ENCODE results near the gene BMERB1.

Gene BMERB1

DNA sequence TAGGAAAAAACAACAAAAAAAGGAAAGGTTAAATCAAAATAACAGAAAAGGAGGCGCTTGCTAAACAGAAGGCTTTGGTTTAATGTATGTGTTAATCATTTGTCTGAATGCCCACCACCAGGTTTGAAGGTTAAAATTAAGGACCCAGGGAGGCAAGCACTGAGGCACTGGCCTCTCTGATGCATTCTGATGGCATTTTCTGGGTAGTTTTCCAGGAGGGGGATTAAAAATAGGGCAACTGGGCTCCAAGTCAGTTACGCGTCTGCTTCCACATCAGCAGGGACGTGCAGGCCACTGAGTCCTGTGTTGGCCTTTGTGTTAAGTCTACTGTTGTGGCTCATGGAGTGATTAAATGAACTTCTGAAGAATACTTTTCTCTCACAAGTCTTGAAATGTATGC, 181.6 kb downstream of the BMERB1 start:
- intact Hi-C loops (cut with DNase I; ENCODE audit: low total_unique reads): no loop called here
- peaks cover 79 to 98% (median 87%) of the 10 kb centered on the region in 3 donors for H3K36me3 ChIP-seq
- TF ChIP-seq, protein P1, sequence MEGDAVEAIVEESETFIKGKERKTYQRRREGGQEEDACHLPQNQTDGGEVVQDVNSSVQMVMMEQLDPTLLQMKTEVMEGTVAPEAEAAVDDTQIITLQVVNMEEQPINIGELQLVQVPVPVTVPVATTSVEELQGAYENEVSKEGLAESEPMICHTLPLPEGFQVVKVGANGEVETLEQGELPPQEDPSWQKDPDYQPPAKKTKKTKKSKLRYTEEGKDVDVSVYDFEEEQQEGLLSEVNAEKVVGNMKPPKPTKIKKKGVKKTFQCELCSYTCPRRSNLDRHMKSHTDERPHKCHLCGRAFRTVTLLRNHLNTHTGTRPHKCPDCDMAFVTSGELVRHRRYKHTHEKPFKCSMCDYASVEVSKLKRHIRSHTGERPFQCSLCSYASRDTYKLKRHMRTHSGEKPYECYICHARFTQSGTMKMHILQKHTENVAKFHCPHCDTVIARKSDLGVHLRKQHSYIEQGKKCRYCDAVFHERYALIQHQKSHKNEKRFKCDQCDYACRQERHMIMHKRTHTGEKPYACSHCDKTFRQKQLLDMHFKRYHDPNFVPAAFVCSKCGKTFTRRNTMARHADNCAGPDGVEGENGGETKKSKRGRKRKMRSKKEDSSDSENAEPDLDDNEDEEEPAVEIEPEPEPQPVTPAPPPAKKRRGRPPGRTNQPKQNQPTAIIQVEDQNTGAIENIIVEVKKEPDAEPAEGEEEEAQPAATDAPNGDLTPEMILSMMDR (IDR thresholded peaks at IDR 0.05): no peak

DNA sequence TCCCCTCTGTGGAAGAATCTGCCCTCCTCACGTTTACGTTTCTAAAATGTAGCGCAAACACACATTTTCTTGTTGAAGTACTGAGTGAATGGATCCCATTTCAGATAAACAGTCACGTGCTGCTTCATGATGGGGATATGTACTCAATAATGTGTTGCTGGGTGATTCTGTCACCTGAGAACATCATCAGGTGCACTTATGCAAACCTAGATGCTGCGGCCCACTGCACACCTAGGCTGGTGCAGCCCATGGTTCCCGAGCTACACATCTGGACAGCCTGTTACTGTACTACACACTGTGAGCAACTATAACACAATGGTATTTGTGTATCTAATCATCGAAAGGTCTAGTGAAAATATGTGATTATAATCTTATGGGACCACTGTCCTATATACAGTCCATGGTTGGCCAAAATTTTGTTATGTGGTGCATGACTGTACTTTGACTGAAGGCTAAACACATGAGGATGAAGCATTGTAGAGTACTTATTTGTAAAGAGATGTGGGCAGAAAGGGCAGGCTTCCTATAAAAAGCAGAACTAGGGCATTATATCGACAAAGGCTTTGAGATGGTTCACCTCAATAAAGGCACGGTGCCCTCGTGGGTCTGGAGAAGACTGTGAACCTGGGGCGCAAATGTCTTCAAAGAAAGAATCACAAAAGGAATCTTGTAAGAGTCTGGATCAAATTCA, 182.2 kb downstream of the BMERB1 start:
- intact Hi-C loops (cut with DNase I; ENCODE audit: low total_unique reads): no loop called here
- TF ChIP-seq, protein P1 (IDR thresholded peaks at IDR 0.05): no peak
- no peak overlapping the region for H3K4me3 ChIP-seq
- H3K27ac ChIP-seq: no peak overlapping the region
- peaks cover 0 to 13% (median 0%) of the 10 kb centered on the region in 4 donors for H3K4me1 ChIP-seq
- DNase-seq: no peak
- H3K9me3 ChIP-seq: no peaks in the 10 kb centered on the region
- H3K36me3 ChIP-seq: peaks cover 73 to 98% (median 89%) of the 10 kb centered on the region in 3 donors
- no peaks in the 10 kb centered on the region for H3K27me3 ChIP-seq

More for the DNA sequence above, 181.6 kb downstream of the BMERB1 start:
- Histone ChIP-seq H3K4me1 (peaks cover 0 to 7% (median 0%) of the 10 kb centered on the region in 4 donors), H3K27ac (no peak overlapping the region), H3K9me3 (no peaks in the 10 kb centered on the region), H3K4me3 (no peak overlapping the region), H3K27me3 (no peaks in the 10 kb centered on the region)
- no peak for DNase-seq

- no peaks in the 10 kb centered on the region for H3K9me3 ChIP-seq
- intact Hi-C loops (cut with DNase I; ENCODE audit: low total_unique reads): no loop called here
- H3K27me3 ChIP-seq: no peaks in the 10 kb centered on the region
- H3K27ac ChIP-seq: no peak overlapping the region
- no peak for DNase-seq
- TF ChIP-seq, protein P1 (IDR thresholded peaks at IDR 0.05): no peak
- H3K4me1 ChIP-seq: peaks cover 0 to 16% (median 0%) of the 10 kb centered on the region in 4 donors
- H3K36me3 ChIP-seq: peaks cover 67 to 98% (median 89%) of the 10 kb centered on the region in 3 donors
- H3K4me3 ChIP-seq: no peak overlapping the region
Measured at GRCh38 chr16:15617901-15618300, 183.5 kb downstream of the BMERB1 start.

DNA sequence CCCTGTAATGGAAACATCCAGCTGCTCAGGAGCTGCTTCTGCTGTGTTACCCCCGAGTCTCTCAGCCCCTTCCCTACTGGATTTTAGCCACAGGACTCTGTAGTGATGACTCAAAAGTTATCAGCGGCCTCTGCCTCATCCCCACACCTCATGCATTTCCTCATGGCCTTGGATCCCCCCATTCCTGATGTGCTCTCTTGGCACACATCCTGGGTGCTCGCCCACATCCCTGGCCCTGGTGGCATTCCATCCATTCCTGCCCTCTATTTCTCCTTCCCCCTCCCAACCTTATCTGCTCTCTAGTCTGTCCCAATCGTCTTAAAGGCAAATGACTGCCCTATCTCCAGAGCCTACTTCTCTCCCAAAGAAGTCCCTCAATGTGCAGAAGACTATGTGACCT, 184.0 kb downstream of the BMERB1 start:
- Histone ChIP-seq H3K27me3 (no peaks in the 10 kb centered on the region), H3K27ac (no peak overlapping the region), H3K4me3 (no peak overlapping the region), H3K36me3 (peaks cover 72 to 98% (median 88%) of the 10 kb centered on the region in 3 donors), H3K4me1 (peaks cover 0 to 16% (median 0%) of the 10 kb centered on the region in 4 donors), H3K9me3 (no peaks in the 10 kb centered on the region)
- intact Hi-C loops (cut with DNase I; ENCODE audit: low total_unique reads): no loop called here
- TF ChIP-seq, protein P1 (IDR thresholded peaks at IDR 0.05): no peak
- DNase-seq: no peak

GRCh38 chr16:15620611-15621195, 186.3 kb downstream of the BMERB1 start:
- no peak overlapping the region for H3K27ac ChIP-seq
- no peak overlapping the region for H3K4me3 ChIP-seq
- H3K27me3 ChIP-seq: no peaks in the 10 kb centered on the region
- peaks cover 0 to 16% (median 0%) of the 10 kb centered on the region in 4 donors for H3K4me1 ChIP-seq
- DNase-seq: no peak
- no peaks in the 10 kb centered on the region for H3K9me3 ChIP-seq
- peaks cover 75 to 98% (median 92%) of the 10 kb centered on the region in 3 donors for H3K36me3 ChIP-seq
- intact Hi-C loops (cut with DNase I; ENCODE audit: low total_unique reads): no loop called here
- TF ChIP-seq, protein P1 (IDR thresholded peaks at IDR 0.05): no peak
